OCI-LY3 (cell line): Measurements from ENCODE around the gene STK32B.

Experiments
- CTCF ChIP-seq: fragments of 200-600, 300-600 bp; sonication (generic); IDR thresholded peaks from 2 replicates; pipeline ENCODE4 v1.5.1; 2014; ENCODE audit warnings: antibody characterized with exemption, low read length, low read depth
- EZH2phosphoT487 ChIP-seq: fragments of 200-600 bp; shearing (Covaris generic); IDR thresholded peaks from 2 replicates; pipeline ENCODE4 v1.6.1; 2018; ENCODE audit warnings: antibody characterized with exemption, mixed run types, low read depth

GRCh38 chr4:5192678-5193077 is 141.4 kb downstream of the STK32B start:
- TF ChIP-seq EZH2phosphoT487 (no peak), CTCF (no peak)
